Neuronal stem cell (in vitro differentiated cells): ENCODE measurements around the gene RNF11.

Source experiments
- DNase-seq: peaks from one replicate; pipeline ENCODE4 v3.0.0-alpha.2; 2013; ENCODE audit warnings: low spot score
- H2AFZ ChIP-seq: one replicate; pipeline ENCODE4 v1.6.1; 2013; ENCODE audit warnings: mild to moderate bottlenecking, low read length, inconsistent platforms
- H2AK5ac ChIP-seq: 2 replicates; pipeline ENCODE4 v1.6.1; 2013; ENCODE audit warnings: low read depth, mild to moderate bottlenecking, inconsistent platforms, low read length, moderate library complexity, mixed read lengths
- H2BK120ac ChIP-seq: 2 replicates; pipeline ENCODE4 v1.6.1; 2013; ENCODE audit warnings: low read depth, mild to moderate bottlenecking, inconsistent platforms, low read length, moderate library complexity, mixed read lengths
- H2BK12ac ChIP-seq: one replicate; pipeline ENCODE4 v1.6.1; 2013; ENCODE audit warnings: low read length, inconsistent platforms
- H2BK15ac ChIP-seq: 2 replicates; pipeline ENCODE4 v1.6.1; 2013; ENCODE audit warnings: mild to moderate bottlenecking, low read length, inconsistent platforms, mixed read lengths
- H2BK5ac ChIP-seq: one replicate; pipeline ENCODE4 v1.6.1; 2013; ENCODE audit warnings: inconsistent platforms, mild to moderate bottlenecking, low read length, moderate library complexity
- H3K14ac ChIP-seq: one replicate; pipeline ENCODE4 v1.6.1; 2013; ENCODE audit warnings: low read length, inconsistent platforms
- H3K18ac ChIP-seq: 2 replicates; pipeline ENCODE4 v1.6.1; 2013; ENCODE audit warnings: low read length, inconsistent platforms
- H3K23ac ChIP-seq: 2 replicates; pipeline ENCODE4 v1.6.1; 2013; ENCODE audit warnings: low read depth, mild to moderate bottlenecking, mixed read lengths, low read length, inconsistent platforms; ENCODE audit not compliant: poor library complexity
- H3K27ac ChIP-seq: replicated peaks from 3 replicates; pipeline ENCODE4 v1.5.1; 2013; ENCODE audit warnings: low read length, inconsistent platforms
- H3K27me3 ChIP-seq, 3 experiments: 2 replicates each; pipeline ENCODE4 v1.6.1; 2013; ENCODE audit warnings: low read length in 3 of 3, mild to moderate bottlenecking in 2 of 3, inconsistent platforms in 1 of 3, low read depth in 1 of 3, mixed read lengths in 1 of 3, moderate library complexity in 1 of 3; ENCODE audit not compliant: control insufficient read depth in 3 of 3, insufficient read depth in 3 of 3
- H3K36me3 ChIP-seq, 2 donors: replicated peaks in 1 of 2; 2 replicates each; pipeline ENCODE4 v1.6.1; 2013; ENCODE audit warnings: low read length in 2 of 2; ENCODE audit not compliant: control insufficient read depth in 2 of 2, insufficient read depth in 2 of 2
- H3K4ac ChIP-seq: 2 replicates; pipeline ENCODE4 v1.6.1; 2013; ENCODE audit warnings: inconsistent platforms, mild to moderate bottlenecking, low read length, moderate library complexity
- H3K4me1 ChIP-seq, 2 donors: 1 replicate in 1 of 2; 2 replicates in 1 of 2; pipeline ENCODE4 v1.6.1; 2013; ENCODE audit warnings: low read length in 2 of 2, low read depth in 1 of 2; ENCODE audit not compliant: control insufficient read depth in 2 of 2, insufficient read depth in 1 of 2
- H3K4me2 ChIP-seq: one replicate; pipeline ENCODE4 v1.6.1; 2013; ENCODE audit warnings: mild to moderate bottlenecking, low read length, inconsistent platforms; ENCODE audit not compliant: insufficient read depth, poor library complexity, severe bottlenecking
- H3K4me3 ChIP-seq, 2 donors: 2 replicates each; pipeline ENCODE4 v1.5.1; 2013; ENCODE audit warnings: low read length in 2 of 2, mild to moderate bottlenecking in 2 of 2, inconsistent platforms in 1 of 2, moderate library complexity in 1 of 2
- H3K79me1 ChIP-seq: one replicate; pipeline ENCODE4 v1.6.1; 2013; ENCODE audit warnings: low read depth, mild to moderate bottlenecking, inconsistent platforms, low read length, moderate library complexity
- H3K9ac ChIP-seq: one replicate; pipeline ENCODE4 v1.6.1; 2013; ENCODE audit warnings: mild to moderate bottlenecking, low read depth, low read length, inconsistent platforms; ENCODE audit not compliant: poor library complexity
- H3K9me3 ChIP-seq, 2 donors: replicated peaks in 1 of 2; 2 replicates each; pipeline versions ENCODE3 to v1.6.1; 2013; ENCODE audit warnings: low read length in 2 of 2, mild to moderate bottlenecking in 2 of 2, inconsistent platforms in 1 of 2, low read depth in 1 of 2, mixed read lengths in 1 of 2, moderate library complexity in 1 of 2; ENCODE audit not compliant: control insufficient read depth in 2 of 2, insufficient read depth in 1 of 2
- H4K8ac ChIP-seq: one replicate; pipeline ENCODE4 v1.6.1; 2013; ENCODE audit warnings: low read depth, mild to moderate bottlenecking, inconsistent platforms, low read length, moderate library complexity
- H4K91ac ChIP-seq: one replicate; pipeline ENCODE4 v1.6.1; 2013; ENCODE audit warnings: low read length, low read depth, mild to moderate bottlenecking, inconsistent platforms; ENCODE audit not compliant: poor library complexity
- WGBS, 2 donors: extraction: QIAGEN DNeasy Blood & Tissue Kit; methylation state at CpG; one replicate each; pipeline ENCODE4 v1.1.7; 2013; ENCODE audit warnings: missing lambda C conversion rate in 2 of 2, mixed read lengths in 1 of 2; ENCODE audit not compliant: insufficient read length in 2 of 2, insufficient replicate concordance in 1 of 2; ENCODE audit errors: extremely low coverage in 2 of 2; 5-methylcytosine and 5-hydroxymethylcytosine counted together

Gene RNF11

GRCh38 chr1:51309291-51309690 lies 73.2 kb downstream of the RNF11 start:
- Histone ChIP-seq H3K9ac (no peak overlapping the region), H3K27ac (no peak overlapping the region), H3K27me3 (peaks cover 0 to 15% (median 0%) of the 10 kb centered on the region in 3 experiments), H3K4me1 (peaks cover 2 to 6% of the 10 kb centered on the region in 2 donors), H2BK5ac (no peak overlapping the region), H3K4me2 (no peak overlapping the region), H3K9me3 (no peaks in the 10 kb centered on the region), H2AFZ (no peak overlapping the region), H4K91ac (no peak overlapping the region), H4K8ac (no peak overlapping the region), H3K14ac (peak overlapping the region; percentile 31), H3K23ac (no peak overlapping the region), H2AK5ac (no peak overlapping the region), H2BK120ac (no peak overlapping the region), H3K18ac (peak overlapping the region; percentile 9), H3K36me3 (no peaks in the 10 kb centered on the region), H3K79me1 (no peaks in the 10 kb centered on the region), H3K4ac (no peak overlapping the region), H2BK12ac (no peak overlapping the region), H3K4me3 (no peak overlapping the region), H2BK15ac (no peak overlapping the region)
- no CpG with 5 or more reads among the region's 8 CpGs for WGBS, 2 donors
- no peak for DNase-seq

DNA sequence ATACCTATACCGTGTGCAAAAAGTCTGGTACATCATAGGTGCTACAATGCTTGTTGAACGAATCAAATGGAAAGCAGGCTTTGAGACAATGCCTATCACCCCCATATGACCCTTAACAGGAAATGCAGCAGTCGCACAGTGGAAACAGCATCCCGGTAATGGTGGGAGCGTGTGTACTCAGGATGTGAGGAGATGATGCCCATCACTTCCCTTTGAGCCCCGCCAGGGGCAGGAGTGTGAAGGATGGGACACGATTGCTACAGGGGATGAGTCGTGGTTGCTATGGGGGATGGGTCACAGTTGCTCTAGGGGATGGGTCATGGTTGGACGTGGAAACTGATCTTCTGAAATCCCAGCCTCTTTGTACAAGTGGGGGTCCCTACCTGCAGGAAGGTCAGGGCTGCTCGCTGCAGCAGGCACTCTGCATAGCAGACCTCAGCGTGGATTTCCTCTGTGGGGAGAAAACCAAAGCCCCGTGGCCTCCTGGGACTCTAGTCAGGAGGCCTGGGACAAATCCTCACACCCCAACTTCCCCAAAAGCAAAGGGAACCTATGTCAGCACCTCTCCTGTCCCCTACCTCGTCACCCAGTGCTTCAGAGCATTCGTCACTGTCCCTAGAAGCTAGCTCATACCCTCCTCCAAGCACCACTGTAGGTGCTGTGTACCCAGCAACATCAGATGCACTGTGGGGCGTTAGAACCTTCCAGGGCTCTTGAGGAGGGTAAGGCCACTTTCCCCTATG lies 75.0 kb downstream of the RNF11 start:
- Histone ChIP-seq H2BK12ac (no peak overlapping the region), H2AK5ac (peak overlapping the region; percentile 38), H4K8ac (no peak overlapping the region), H3K36me3 (no peaks in the 10 kb centered on the region), H2BK15ac (no peak overlapping the region), H2AFZ (no peak overlapping the region), H4K91ac (no peak overlapping the region), H3K4me1 (peaks cover 2% of the 10 kb centered on the region in 2 donors), H2BK5ac (no peak overlapping the region), H3K23ac (no peak overlapping the region), H3K9ac (peak overlapping the region; percentile 53), H3K4me2 (no peak overlapping the region), H3K27me3 (peaks cover 0 to 16% (median 0%) of the 10 kb centered on the region in 3 experiments), H3K79me1 (no peaks in the 10 kb centered on the region), H3K14ac (no peak overlapping the region), H3K27ac (no peak overlapping the region), H3K4ac (no peak overlapping the region), H2BK120ac (no peak overlapping the region), H3K4me3 (no peak overlapping the region), H3K9me3 (no peaks in the 10 kb centered on the region), H3K18ac (peak overlapping the region; percentile 44)
- WGBS, 2 donors, result no CpG with 5 or more reads among the region's 15 CpGs
- DNase-seq, result no peak

DNA sequence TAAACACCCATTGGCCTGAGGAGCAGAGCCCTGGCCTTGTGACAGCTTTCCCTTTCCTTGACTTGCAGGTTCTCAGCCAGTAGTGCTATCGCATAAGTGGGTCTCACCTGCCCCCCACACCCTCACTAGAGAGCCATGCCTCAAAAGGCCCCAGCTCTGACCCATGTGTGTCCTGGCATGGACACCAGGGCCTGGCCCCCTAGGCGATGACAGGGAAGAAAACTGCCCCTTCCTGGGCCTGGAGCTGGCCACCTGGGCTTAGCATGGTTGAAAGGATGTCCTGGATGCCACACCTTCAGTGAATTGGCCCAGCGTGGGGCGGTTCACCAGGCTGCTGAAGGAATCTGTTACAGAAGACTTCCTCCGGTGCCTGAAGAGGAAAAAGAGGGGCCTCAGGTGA lies 75.8 kb downstream of the RNF11 start:
- Histone ChIP-seq H3K4me1 (peaks cover 2 to 5% of the 10 kb centered on the region in 2 donors), H2AFZ (no peak overlapping the region), H3K9me3 (no peaks in the 10 kb centered on the region), H2BK120ac (no peak overlapping the region), H4K8ac (no peak overlapping the region), H3K36me3 (no peaks in the 10 kb centered on the region), H2AK5ac (no peak overlapping the region), H3K18ac (no peak overlapping the region), H4K91ac (no peak overlapping the region), H2BK5ac (no peak overlapping the region), H3K23ac (no peak overlapping the region), H3K14ac (no peak overlapping the region), H2BK12ac (no peak overlapping the region), H3K4me3 (no peak overlapping the region), H3K27ac (no peak overlapping the region), H3K4me2 (no peak overlapping the region), H3K27me3 (peaks cover 0 to 15% (median 0%) of the 10 kb centered on the region in 3 experiments), H3K4ac (no peak overlapping the region), H3K9ac (no peak overlapping the region), H3K79me1 (no peaks in the 10 kb centered on the region), H2BK15ac (no peak overlapping the region)
- no peak for DNase-seq
- WGBS, 2 donors, result no CpG with 5 or more reads among the region's 5 CpGs

DNA sequence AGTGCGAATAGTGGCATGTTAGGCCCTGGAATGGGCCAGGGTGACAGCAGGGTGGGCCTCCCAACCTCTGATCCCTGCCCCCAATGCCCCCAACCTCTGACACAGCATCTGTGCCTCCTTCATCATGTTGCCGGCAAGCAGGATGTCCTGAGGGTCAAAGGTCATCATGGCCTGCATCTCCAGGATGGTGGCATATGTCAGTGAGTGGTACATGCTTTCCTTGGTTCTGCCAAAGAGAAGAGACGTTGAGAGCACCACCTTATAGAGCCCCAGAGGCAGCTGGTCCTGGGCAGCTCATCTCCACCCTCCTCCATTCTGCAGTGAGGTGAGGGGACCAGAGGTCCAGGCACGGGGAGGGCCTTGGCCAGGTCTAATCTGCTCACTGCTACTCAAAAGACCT lies 76.6 kb downstream of the RNF11 start:
- H4K91ac ChIP-seq, result no peak overlapping the region
- peak overlapping the region; percentile 15 for H3K14ac ChIP-seq
- peaks cover 2 to 9% of the 10 kb centered on the region in 2 donors for H3K4me1 ChIP-seq
- no peak overlapping the region for H3K27ac ChIP-seq
- no peak overlapping the region for H2BK120ac ChIP-seq
- H2AFZ ChIP-seq, result no peak overlapping the region
- no peaks in the 10 kb centered on the region for H3K9me3 ChIP-seq
- no peak overlapping the region for H3K4ac ChIP-seq
- no peak overlapping the region for H2BK15ac ChIP-seq
- H3K4me2 ChIP-seq, result no peak overlapping the region
- no peak overlapping the region for H2AK5ac ChIP-seq
- no CpG with 5 or more reads among the region's 4 CpGs for WGBS, 2 donors
- no peak for DNase-seq
- no peaks in the 10 kb centered on the region for H3K79me1 ChIP-seq
- H3K23ac ChIP-seq, result no peak overlapping the region
- no peak overlapping the region for H3K4me3 ChIP-seq
- no peak overlapping the region for H4K8ac ChIP-seq
- no peak overlapping the region for H2BK12ac ChIP-seq
- peaks cover 0 to 12% (median 0%) of the 10 kb centered on the region in 3 experiments for H3K27me3 ChIP-seq
- no peak overlapping the region for H2BK5ac ChIP-seq
- no peaks in the 10 kb centered on the region for H3K36me3 ChIP-seq
- no peak overlapping the region for H3K9ac ChIP-seq
- no peak overlapping the region for H3K18ac ChIP-seq
